Activated naive CD4-positive, alpha-beta T cell treated with anti-CD3 and anti-CD28 coated beads, Interleukin-2, amount 50 U/mL, for 24 hours (primary cell): ENCODE results near the gene MMP19.
A peak's percentile ranks its signal among the peaks of the same experiment; 100 is the strongest.
"Not testable (repeated sequence)": the region's sequence is repeated elsewhere in the genome, so short reads cannot be mapped to it uniquely, and the experiment has no call there.

Experiments used
- H3K27ac Mint-ChIP-seq: one replicate; pipeline ENCODE4 v1.8.0; 2021; ENCODE audit warnings: mild to moderate bottlenecking, mixed read lengths
- H3K27me3 Mint-ChIP-seq: one replicate; pipeline ENCODE4 v1.8.0; 2021; ENCODE audit warnings: mixed read lengths
- H3K36me3 Mint-ChIP-seq: one replicate; pipeline ENCODE4 v1.8.0; 2021; ENCODE audit warnings: mixed read lengths
- H3K4me1 Mint-ChIP-seq: one replicate; pipeline ENCODE4 v1.8.0; 2021; ENCODE audit warnings: mixed read lengths
- H3K4me3 Mint-ChIP-seq: one replicate; pipeline ENCODE4 v1.8.0; 2021; ENCODE audit warnings: mild to moderate bottlenecking, mixed read lengths
- H3K9me3 Mint-ChIP-seq: one replicate; pipeline ENCODE4 v1.8.0; 2021; ENCODE audit warnings: mixed read lengths

Gene MMP19

DNA sequence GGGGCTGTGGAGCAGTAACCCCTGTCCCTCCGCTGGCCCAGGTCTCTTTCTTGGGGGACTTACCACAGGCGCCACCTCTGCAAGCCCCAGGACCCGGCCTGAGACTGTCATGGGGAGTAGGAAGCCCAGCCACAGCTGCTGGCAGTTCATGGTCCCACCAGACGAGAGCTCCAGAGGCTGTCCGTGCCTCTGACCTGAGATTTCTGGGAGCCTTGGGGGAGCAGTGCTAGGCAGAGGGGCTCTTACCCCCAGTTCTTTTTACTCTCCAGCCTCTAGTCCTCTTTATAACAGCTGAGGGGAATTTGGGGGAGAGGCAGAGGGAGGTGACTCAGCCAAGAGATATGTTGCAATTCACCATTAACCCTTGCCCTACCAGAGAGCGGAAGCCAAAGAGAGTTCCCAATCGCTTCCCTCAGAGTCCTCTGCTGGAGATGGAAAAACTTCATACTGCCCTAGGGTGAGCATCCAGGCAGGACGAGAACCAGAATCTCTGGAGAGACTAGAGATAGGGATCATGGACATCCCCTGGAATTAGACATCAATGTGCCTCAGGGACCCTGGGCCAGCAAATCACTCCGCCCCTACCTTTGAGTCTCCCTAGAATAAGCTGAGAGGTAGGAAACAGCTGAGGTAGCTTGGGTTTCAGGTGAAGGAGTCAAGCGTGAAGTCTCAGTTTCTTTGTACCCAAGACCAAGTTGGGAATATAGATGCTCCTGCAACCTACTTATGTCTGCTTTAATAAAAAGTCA, at the start of gene MMP19:
Gene MMP19, minus strand, starts transcription at position 256 of the 749 bp plus-strand sequence. Its CDS starts 106 bp downstream, at position 150.
- H3K27me3 Mint-ChIP-seq = no peaks in the 10 kb centered on the region
- no peak within 1 kb of the TSS for H3K4me3 Mint-ChIP-seq
- no peaks in the 10 kb centered on the region for H3K9me3 Mint-ChIP-seq
- H3K4me1 Mint-ChIP-seq = peaks cover 13% of the 10 kb centered on the region
- H3K27ac Mint-ChIP-seq = peak within 1 kb of the TSS; percentile 69
- H3K36me3 Mint-ChIP-seq = no peaks in the 10 kb centered on the region

DNA sequence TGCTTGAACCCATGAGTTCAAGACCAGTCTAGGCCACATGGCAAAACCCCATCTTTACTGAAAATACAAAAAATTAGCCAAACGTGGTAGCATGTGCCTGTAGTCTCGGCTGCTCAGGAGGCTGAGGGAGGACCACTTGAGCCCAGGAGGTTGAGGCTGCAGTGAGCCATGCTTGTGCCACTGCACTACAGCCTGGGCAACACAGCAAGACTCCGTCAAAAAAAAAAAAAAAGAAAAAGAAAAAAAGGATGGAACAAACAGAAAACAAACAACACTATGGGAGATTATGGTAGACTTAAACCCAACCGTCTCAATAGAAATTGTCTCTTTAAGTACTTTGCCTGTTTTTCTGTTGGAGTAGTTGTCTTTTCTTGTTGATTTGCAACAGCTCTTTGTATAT, 48.6 kb upstream of the MMP19 start:
- no peak overlapping the region for H3K4me3 Mint-ChIP-seq
- no peak overlapping the region for H3K27ac Mint-ChIP-seq
- no peaks in the 10 kb centered on the region for H3K27me3 Mint-ChIP-seq
- H3K9me3 Mint-ChIP-seq = no peaks in the 10 kb centered on the region
- H3K36me3 Mint-ChIP-seq = no peaks in the 10 kb centered on the region
- H3K4me1 Mint-ChIP-seq = no peaks in the 10 kb centered on the region

DNA sequence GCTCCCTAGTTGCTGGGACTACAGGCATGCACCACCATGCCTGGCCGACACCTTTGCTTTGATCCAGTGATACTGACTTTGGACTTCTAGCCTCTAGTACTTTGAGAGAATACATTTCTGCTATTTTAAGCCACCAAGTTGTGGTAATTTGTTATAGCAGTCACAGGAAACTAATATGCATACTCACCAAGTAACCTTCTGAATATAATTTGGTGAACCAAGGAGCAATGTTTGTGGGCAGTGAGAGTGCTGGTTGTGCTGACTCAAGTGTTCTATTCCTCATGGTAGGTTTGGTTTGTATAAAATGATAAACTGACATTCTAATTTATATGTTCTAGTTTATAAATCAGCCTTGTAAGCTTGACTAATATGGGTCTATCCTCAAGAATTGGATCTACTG, 42.4 kb upstream of the MMP19 start:
- Mint-ChIP-seq H3K4me1 (peaks cover 5% of the 10 kb centered on the region), H3K36me3 (no peaks in the 10 kb centered on the region), H3K4me3 (no peak overlapping the region), H3K9me3 (no peaks in the 10 kb centered on the region), H3K27ac (no peak overlapping the region), H3K27me3 (no peaks in the 10 kb centered on the region)

DNA sequence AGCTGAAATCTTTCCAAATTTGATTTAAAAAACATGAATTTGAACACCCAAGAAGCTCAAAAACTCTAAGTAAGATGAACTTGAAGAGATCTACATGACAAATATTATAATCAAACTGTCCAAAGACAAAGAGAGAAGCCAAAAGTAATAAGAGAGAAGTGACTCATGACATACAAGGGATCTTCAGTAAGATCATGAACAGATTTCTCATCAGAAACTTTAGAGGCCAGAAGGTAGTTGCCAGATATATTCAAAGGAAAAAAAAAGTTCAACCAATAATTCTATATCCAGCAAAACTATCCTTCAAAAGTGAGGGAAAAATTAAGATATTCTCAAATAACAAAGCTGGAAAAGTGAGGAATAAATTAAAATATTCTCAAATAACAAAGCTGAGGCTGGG, 35.1 kb upstream of the MMP19 start:
- H3K4me3 Mint-ChIP-seq = no peak overlapping the region
- no peaks in the 10 kb centered on the region for H3K27me3 Mint-ChIP-seq
- H3K4me1 Mint-ChIP-seq = peaks cover 5% of the 10 kb centered on the region
- peaks cover 9% of the 10 kb centered on the region for H3K9me3 Mint-ChIP-seq
- H3K36me3 Mint-ChIP-seq = peaks cover 9% of the 10 kb centered on the region
- H3K27ac Mint-ChIP-seq = no peak overlapping the region

DNA sequence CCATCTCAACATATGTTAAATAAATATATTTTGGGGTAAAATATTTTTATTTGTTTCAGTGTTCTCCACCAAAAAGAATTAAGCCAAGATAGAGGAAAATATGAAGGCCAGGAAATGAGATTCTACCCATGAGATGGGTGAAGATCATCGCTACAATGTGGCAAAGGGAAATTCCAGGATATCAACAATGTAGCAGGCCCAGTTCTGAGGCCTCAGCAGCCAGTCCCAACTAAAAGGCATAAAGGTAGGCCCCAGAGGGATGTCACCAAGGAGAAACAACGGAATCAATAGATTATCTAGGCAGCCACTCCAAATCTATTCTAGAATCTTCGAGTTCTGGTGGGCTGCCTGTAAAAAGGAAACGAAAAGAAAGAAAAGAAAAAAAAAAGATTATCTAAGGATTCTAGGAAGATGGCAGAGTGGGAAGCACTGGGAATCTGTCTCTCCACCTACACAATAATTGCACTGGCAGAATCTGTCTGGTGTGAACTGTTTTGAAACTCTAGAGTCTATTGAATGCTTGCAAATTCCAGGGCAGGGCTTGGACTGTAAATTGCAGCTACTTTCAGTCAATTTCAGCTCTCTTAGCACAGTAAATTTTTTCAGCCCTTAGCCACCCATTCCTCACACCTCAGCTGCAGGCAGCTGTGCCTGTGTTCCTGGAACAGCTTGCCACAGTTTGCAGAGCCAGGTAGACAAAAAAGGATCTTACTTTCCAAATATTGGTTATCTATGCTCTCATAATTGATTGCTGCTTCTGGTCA, 33.1 kb upstream of the MMP19 start:
- Mint-ChIP-seq H3K36me3 (peaks cover 9% of the 10 kb centered on the region), H3K4me1 (peaks cover 6% of the 10 kb centered on the region), H3K27me3 (no peaks in the 10 kb centered on the region), H3K27ac (no peak overlapping the region), H3K4me3 (no peak overlapping the region), H3K9me3 (peaks cover 9% of the 10 kb centered on the region)

DNA sequence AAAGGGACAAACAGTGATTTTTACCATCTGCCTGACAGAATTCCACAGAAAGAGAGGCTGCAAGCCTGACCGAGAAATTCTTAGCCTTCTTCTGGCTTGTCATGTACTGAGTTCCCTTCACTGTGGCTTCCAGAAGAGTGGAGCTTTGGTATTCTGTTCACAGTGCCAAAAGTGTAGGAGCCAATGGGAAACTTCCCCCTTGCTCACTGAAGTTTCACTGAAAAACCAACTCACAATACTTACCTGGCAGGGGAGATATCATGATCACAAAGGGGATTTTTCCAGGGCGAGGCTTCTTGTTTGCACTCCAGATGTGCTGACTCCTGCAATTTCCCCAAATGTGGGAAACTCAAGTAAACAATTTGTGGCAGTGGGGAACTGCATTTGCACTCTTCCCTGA, 31.7 kb upstream of the MMP19 start:
- Mint-ChIP-seq H3K4me3 (no peak overlapping the region), H3K27me3 (no peaks in the 10 kb centered on the region), H3K27ac (no peak overlapping the region), H3K4me1 (peaks cover 3% of the 10 kb centered on the region), H3K9me3 (peaks cover 9% of the 10 kb centered on the region), H3K36me3 (peaks cover 9% of the 10 kb centered on the region)

GRCh38 chr12:55866454-55867004, 23.8 kb upstream of the MMP19 start:
- not testable (repeated sequence) for H3K27ac Mint-ChIP-seq, H3K4me3 Mint-ChIP-seq, H3K27me3 Mint-ChIP-seq, H3K9me3 Mint-ChIP-seq, H3K36me3 Mint-ChIP-seq, H3K4me1 Mint-ChIP-seq

GRCh38 chr12:55865327-55865726, 22.6 kb upstream of the MMP19 start:
- no peaks in the 10 kb centered on the region for H3K27me3 Mint-ChIP-seq
- no peak overlapping the region for H3K27ac Mint-ChIP-seq
- no peak overlapping the region for H3K4me3 Mint-ChIP-seq
- no peaks in the 10 kb centered on the region for H3K9me3 Mint-ChIP-seq
- H3K4me1 Mint-ChIP-seq = no peaks in the 10 kb centered on the region
- H3K36me3 Mint-ChIP-seq = no peaks in the 10 kb centered on the region

DNA sequence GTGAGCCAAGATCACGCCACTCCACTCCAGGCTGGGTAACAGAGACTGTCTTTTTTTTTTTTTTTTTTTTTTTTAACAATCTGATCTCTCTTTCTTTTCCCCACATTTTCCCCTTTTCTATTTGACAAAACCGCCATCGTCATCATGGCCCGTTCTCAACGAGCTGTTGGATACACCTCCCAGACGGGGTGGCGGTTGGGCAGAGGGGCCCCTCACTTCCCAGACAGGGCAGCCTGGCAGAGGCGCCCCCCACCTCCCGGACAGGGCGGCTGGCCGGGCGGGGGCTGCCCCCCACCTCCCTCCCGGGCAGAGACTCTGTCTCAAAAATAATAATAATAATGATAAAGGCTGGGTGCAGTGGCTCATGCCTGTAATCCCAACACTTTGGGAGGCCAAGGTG, 20.2 kb upstream of the MMP19 start:
- H3K9me3 Mint-ChIP-seq, H3K27me3 Mint-ChIP-seq, H3K27ac Mint-ChIP-seq, H3K36me3 Mint-ChIP-seq, H3K4me1 Mint-ChIP-seq, H3K4me3 Mint-ChIP-seq: not testable (repeated sequence)

- Mint-ChIP-seq H3K4me3 (no peak overlapping the region), H3K9me3 (no peaks in the 10 kb centered on the region), H3K36me3 (no peaks in the 10 kb centered on the region), H3K27ac (no peak overlapping the region), H3K4me1 (no peaks in the 10 kb centered on the region), H3K27me3 (no peaks in the 10 kb centered on the region)
Measured at GRCh38 chr12:55862286-55862685, 19.6 kb upstream of the MMP19 start.

DNA sequence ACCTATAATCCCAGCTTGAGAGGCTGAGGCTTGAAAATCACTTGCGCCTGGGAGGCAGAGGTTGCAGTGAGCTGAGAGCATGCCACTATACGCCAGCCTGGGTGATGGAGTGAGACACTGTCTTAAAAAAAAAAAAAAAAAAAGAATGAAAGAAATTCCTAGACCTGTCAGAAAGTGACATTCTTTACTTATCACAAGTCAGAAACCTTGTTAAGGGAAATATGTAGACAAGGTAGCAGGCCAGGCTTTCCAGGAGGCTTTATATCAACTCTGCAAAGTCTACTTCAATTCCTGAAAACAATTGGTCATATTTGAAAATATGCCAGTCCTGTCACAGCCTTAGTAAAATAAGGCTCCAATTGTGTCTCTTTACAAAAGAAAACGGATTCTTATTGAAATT, 19.1 kb upstream of the MMP19 start:
- no peak overlapping the region for H3K4me3 Mint-ChIP-seq

DNA sequence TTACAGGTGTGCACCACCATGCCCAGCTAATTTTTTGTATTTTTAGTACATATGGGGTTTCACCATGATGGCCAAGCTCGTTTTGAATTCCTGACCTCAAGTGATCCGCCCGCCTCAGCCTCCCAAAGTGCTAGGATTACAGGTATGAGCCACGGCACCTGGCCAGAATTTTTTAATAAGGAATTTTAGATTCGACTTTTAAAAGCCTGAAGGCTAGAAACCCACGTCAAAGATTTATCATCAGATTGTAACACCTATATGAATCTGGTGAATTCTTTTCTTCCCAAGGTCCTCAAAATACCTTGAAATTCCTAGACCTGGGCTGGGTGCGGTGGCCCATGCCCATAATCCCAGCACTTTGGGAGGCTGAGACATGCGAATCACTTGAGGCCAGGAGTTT, 18.7 kb upstream of the MMP19 start:
- Mint-ChIP-seq H3K36me3 (no peaks in the 10 kb centered on the region), H3K27ac (no peak overlapping the region), H3K4me3 (no peak overlapping the region), H3K4me1 (no peaks in the 10 kb centered on the region), H3K9me3 (no peaks in the 10 kb centered on the region), H3K27me3 (no peaks in the 10 kb centered on the region)

More for the DNA sequence above, 19.1 kb upstream of the MMP19 start:
- Mint-ChIP-seq H3K27ac (no peak overlapping the region), H3K4me1 (no peaks in the 10 kb centered on the region), H3K9me3 (no peaks in the 10 kb centered on the region), H3K36me3 (no peaks in the 10 kb centered on the region), H3K27me3 (no peaks in the 10 kb centered on the region)

DNA sequence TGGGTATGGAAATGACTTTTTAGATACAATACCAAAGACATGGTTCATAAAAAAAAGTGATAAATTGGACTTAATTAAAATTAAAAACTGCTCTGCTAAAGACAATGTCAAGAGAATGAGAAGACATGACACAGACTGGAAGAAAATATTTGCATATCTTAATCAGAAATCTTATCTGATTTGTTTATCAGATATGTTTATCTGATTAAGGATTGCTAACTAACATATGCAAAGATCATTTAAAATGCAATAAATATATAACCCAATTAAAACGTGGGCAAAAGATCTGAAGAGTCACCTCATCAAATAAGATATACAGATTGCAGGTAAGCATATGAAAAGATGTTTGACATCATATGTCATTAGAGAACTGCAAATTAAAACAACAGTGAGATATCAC, 10.0 kb upstream of the MMP19 start:
- Mint-ChIP-seq H3K27ac (no peak overlapping the region), H3K9me3 (no peaks in the 10 kb centered on the region), H3K4me1 (peaks cover under 1% of the 10 kb centered on the region), H3K36me3 (no peaks in the 10 kb centered on the region), H3K4me3 (no peak overlapping the region), H3K27me3 (no peaks in the 10 kb centered on the region)

DNA sequence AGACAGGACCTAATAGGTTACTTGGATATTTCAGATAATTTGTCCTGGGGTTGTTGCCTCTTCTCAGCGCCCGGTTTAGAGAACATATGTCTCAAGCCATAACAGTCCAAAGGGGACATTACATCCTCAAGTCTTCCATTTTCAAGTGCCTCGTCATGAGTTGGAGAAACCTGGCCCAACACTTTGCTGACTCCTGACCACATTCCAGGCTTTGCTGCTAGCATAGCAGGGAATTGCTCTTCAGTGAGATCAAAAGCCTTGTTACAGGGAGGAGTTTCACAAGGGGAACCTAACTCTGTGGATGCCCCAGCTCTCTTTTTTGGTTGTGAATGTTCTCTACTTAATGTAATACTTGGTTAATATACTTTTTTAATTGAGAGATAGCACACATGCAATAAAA, 8.2 kb upstream of the MMP19 start:
- H3K27me3 Mint-ChIP-seq = no peaks in the 10 kb centered on the region
- H3K27ac Mint-ChIP-seq = no peak overlapping the region
- no peak overlapping the region for H3K4me3 Mint-ChIP-seq
- H3K36me3 Mint-ChIP-seq = no peaks in the 10 kb centered on the region
- peaks cover 8% of the 10 kb centered on the region for H3K4me1 Mint-ChIP-seq
- H3K9me3 Mint-ChIP-seq = no peaks in the 10 kb centered on the region

- Mint-ChIP-seq H3K36me3 (no peaks in the 10 kb centered on the region), H3K4me1 (peaks cover 8% of the 10 kb centered on the region), H3K4me3 (no peak overlapping the region), H3K27ac (no peak overlapping the region), H3K9me3 (no peaks in the 10 kb centered on the region), H3K27me3 (no peaks in the 10 kb centered on the region)
Measured at GRCh38 chr12:55850401-55850800, 7.7 kb upstream of the MMP19 start.

- Mint-ChIP-seq H3K36me3 (no peaks in the 10 kb centered on the region), H3K27ac (peak overlapping the region; percentile 81), H3K4me3 (no peak overlapping the region), H3K9me3 (no peaks in the 10 kb centered on the region), H3K27me3 (no peaks in the 10 kb centered on the region), H3K4me1 (peaks cover 8% of the 10 kb centered on the region)
Measured at GRCh38 chr12:55849616-55850343, 7.0 kb upstream of the MMP19 start.
